PC-3 (cell line): Measurements from ENCODE around the gene RPS6KA2. TPM values are rescaled to one million over a fixed set of nuclear protein-coding genes. Genes with fewer than 3 reads are reported as not detected.

Experiments
- ATAC-seq: fragments of 200-7000 bp; cut with Tn5 transposase; 2 replicates; pipeline ENCODE4 v1.9.1; 2020; ENCODE audit warnings: mild to moderate bottlenecking, moderate library complexity
- BruUV-seq: library from RNA; stranded (reverse); fragments of 400-500 nt; replicated peaks from 2 replicates; lab custom pipeline; 2021; lab: Mats Ljungman, UMichigan
- CTCF ChIA-PET: fragments of 300-600 bp; sonication (Branson Sonifier 250); formaldehyde crosslinking; loops from one replicate; lab custom pipeline; 2022; ENCODE audit warnings: antibody characterized with exemption; lab: Charles Lee
- POLR2A ChIA-PET: fragments of 300-600 bp; sonication (Branson Sonifier 250); formaldehyde crosslinking; loops from one replicate; lab custom pipeline; 2022; ENCODE audit warnings: antibody characterized with exemption; ENCODE audit not compliant: unreplicated experiment; lab: Charles Lee
- DNase-seq: peaks from one replicate; pipeline ENCODE4 v3.0.0-alpha.2; 2015
- H2AFZ ChIP-seq: fragments of 300-600 bp; sonication (generic); 2 replicates; pipeline ENCODE4 v1.6.0; 2016; ENCODE audit warnings: antibody characterized with exemption, low read length
- H3F3A ChIP-seq: fragments of 300-600 bp; sonication (generic); one replicate; pipeline ENCODE4 v1.6.0; 2017; ENCODE audit warnings: antibody characterized with exemption, low read length, control low read depth, mild to moderate bottlenecking; ENCODE audit not compliant: unreplicated experiment
- H3K27ac ChIP-seq: fragments of 300-600 bp; sonication (generic); 2 replicates; pipeline ENCODE4 v1.5.1; 2016; ENCODE audit warnings: mild to moderate bottlenecking, low read length
- H3K27me3 ChIP-seq: fragments of 300-600 bp; sonication (generic); 2 replicates; pipeline ENCODE4 v1.6.1; 2016; ENCODE audit warnings: low read length, mixed read lengths
- H3K36me3 ChIP-seq: fragments of 300-600 bp; sonication (generic); 2 replicates; pipeline ENCODE4 v1.6.1; 2016; ENCODE audit warnings: low read depth, mixed run types, low read length, mixed read lengths
- H3K4me1 ChIP-seq: fragments of 300-600 bp; sonication (generic); 2 replicates; pipeline ENCODE4 v1.5.1; 2016; ENCODE audit warnings: low read length; ENCODE audit not compliant: insufficient read depth
- H3K4me2 ChIP-seq: fragments of 300-600 bp; sonication (generic); 2 replicates; pipeline ENCODE4 v1.6.0; 2016; ENCODE audit warnings: low read length
- H3K4me3 ChIP-seq: fragments of 300-600 bp; sonication (generic); 2 replicates; pipeline ENCODE4 v1.5.1; 2016; ENCODE audit warnings: mild to moderate bottlenecking, low read length, mixed read lengths
- H3K79me2 ChIP-seq: fragments of 300-600 bp; sonication (generic); 2 replicates; pipeline ENCODE4 v1.6.1; 2017; ENCODE audit warnings: low read length, mixed read lengths
- H3K9ac ChIP-seq: fragments of 300-600 bp; sonication (generic); 2 replicates; pipeline ENCODE4 v1.6.0; 2016; ENCODE audit warnings: mild to moderate bottlenecking, low read length
- H3K9me2 ChIP-seq: fragments of 300-600 bp; sonication (generic); replicated peaks from 2 replicates; pipeline ENCODE4 v1.6.1; 2016; ENCODE audit warnings: mixed run types, low read length, mixed read lengths
- H3K9me3 ChIP-seq: fragments of 300-600 bp; sonication (generic); 2 replicates; pipeline ENCODE4 v1.6.1; 2016; ENCODE audit warnings: low read length, mixed read lengths
- H4K20me1 ChIP-seq: fragments of 300-600 bp; sonication (generic); 2 replicates; pipeline ENCODE4 v1.6.1; 2016; ENCODE audit warnings: low read length, mixed read lengths
- CTCF ChIP-seq: fragments of 300-600 bp; sonication (generic); conservative IDR thresholded peaks from 2 replicates; pipeline ENCODE4 v1.5.1; 2017; ENCODE audit warnings: antibody characterized with exemption, low read depth, mild to moderate bottlenecking, low read length
- EZH2 ChIP-seq: fragments of 300-600 bp; sonication (generic); IDR thresholded peaks from one replicate; pipeline ENCODE4 v1.6.1; 2017; ENCODE audit warnings: antibody characterized with exemption, mild to moderate bottlenecking, low read length; ENCODE audit not compliant: unreplicated experiment
- EZH2phosphoT487 ChIP-seq: fragments of 300-600 bp; sonication (generic); IDR thresholded peaks from 2 replicates; pipeline ENCODE4 v1.6.1; 2018; ENCODE audit warnings: mild to moderate bottlenecking, antibody characterized with exemption, low read length, borderline replicate concordance
- intact Hi-C: fragments of 100-400 bp; cut with micrococcal nuclease; formaldehyde crosslinking; loops from 2 replicates; pipeline ENCODE4 v1.9.0; 2023
- total RNA-seq: library from RNA; depleted of rRNA; stranded (reverse); fragments of >200 nt; gene quantifications from 2 replicates; pipeline ENCODE4 v1.2.3, GENCODE V29; 2014

RPS6KA2 gene
- total RNA-seq, 1 experiment from 2014 or later, result 5.1 TPM

GRCh38 chr6:166661327-166662085, 34.5 kb upstream of the RPS6KA2 start:
- ATAC-seq, result no peak
- Histone ChIP-seq H3K27ac (no peak overlapping the region), H3K4me1 (no peaks in the 10 kb centered on the region), H3K4me2 (no peak overlapping the region), H2AFZ (no peak overlapping the region), H3K79me2 (no peaks in the 10 kb centered on the region), H3F3A (no peaks in the 10 kb centered on the region), H3K9me2 (no peaks in the 10 kb centered on the region), H3K27me3 (peaks cover 9% of the 10 kb centered on the region; the same call in 1 of the 2 replicates), H3K9ac (no peak overlapping the region), H3K4me3 (no peak overlapping the region), H3K9me3 (no peaks in the 10 kb centered on the region), H4K20me1 (no peaks in the 10 kb centered on the region), H3K36me3 (no peaks in the 10 kb centered on the region)
- intact Hi-C loops, result no loop called here
- DNase-seq, result no peak
- ChIA-PET CTCF (no interaction called here), POLR2A (no interaction called here)
- no peak for TF ChIP-seq CTCF
- TF ChIP-seq EZH2phosphoT487, result no peak
- no peak for TF ChIP-seq EZH2
- BruUV-seq, result no TSS peak

DNA sequence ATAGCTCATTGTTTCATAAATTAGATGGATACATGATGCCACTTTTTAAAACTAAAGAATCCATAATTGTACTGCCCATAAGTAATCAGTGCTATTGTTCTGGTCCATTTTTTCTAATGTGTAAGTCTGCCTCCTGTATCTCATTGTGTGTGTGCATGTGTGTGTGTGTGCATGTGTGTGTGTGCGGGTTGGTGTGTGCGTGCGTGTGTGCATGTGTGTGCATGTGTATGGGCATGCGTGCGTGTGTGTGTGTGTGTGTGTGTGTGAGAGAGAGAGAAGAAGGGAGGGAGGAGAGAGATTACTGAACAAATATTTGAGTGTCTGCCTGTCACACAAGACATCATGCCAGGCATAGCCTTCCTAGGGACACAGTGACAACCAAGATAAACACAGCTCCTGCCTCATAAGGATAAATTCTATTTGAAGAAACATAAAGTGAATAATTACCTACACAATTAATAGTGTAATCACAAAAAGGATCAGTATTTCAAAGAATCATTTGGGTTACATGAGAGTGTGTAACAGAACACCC, 33.2 kb upstream of the RPS6KA2 start:
- H3K4me1 ChIP-seq, result no peaks in the 10 kb centered on the region
- no peak overlapping the region for H3K9ac ChIP-seq
- DNase-seq (no peak), ATAC-seq (no peak)
- peaks cover 5% of the 10 kb centered on the region; the same call in 1 of the 2 replicates for H3K27me3 ChIP-seq
- no peak overlapping the region for H3K4me2 ChIP-seq
- H3F3A ChIP-seq, result no peaks in the 10 kb centered on the region
- no peak overlapping the region for H2AFZ ChIP-seq
- no peaks in the 10 kb centered on the region for H3K79me2 ChIP-seq
- H3K4me3 ChIP-seq, result no peak overlapping the region
- no peaks in the 10 kb centered on the region for H3K9me2 ChIP-seq
- ChIA-PET CTCF (no interaction called here), POLR2A (no interaction called here)
- H4K20me1 ChIP-seq, result no peaks in the 10 kb centered on the region
- BruUV-seq, result no TSS peak
- intact Hi-C loops, result no loop called here
- H3K36me3 ChIP-seq, result no peaks in the 10 kb centered on the region
- no peak overlapping the region for H3K27ac ChIP-seq
- TF ChIP-seq EZH2phosphoT487, result no peak
- no peak for TF ChIP-seq CTCF
- no peak for TF ChIP-seq EZH2
- H3K9me3 ChIP-seq, result no peaks in the 10 kb centered on the region

DNA sequence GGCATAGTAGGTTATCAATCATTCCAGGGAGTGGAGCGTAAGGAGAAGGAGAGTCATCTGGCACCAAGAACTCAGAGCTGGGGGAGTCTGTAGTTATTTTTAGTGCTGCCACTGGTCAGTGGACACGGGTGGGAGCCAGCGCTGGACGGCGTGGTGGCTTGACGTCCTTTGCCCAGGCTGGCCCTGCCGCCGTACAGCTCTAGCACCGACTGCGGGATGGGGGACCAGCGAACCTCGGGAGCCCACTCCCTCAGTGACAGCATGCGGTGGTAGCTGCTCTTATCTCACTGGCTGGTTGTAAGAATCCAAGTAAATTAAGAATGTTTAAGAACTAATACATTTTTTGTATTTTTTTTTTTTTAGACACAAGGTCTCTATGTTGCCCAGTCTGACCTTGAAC, 32.5 kb upstream of the RPS6KA2 start:
- ChIA-PET POLR2A (no interaction called here), CTCF (no interaction called here)
- Histone ChIP-seq H3K79me2 (no peaks in the 10 kb centered on the region), H3K4me3 (no peak overlapping the region), H3K9me2 (no peaks in the 10 kb centered on the region), H3K9ac (no peak overlapping the region), H3K4me2 (no peak overlapping the region), H3K36me3 (no peaks in the 10 kb centered on the region), H3K9me3 (no peaks in the 10 kb centered on the region), H2AFZ (no peak overlapping the region), H3F3A (no peaks in the 10 kb centered on the region), H4K20me1 (no peaks in the 10 kb centered on the region), H3K4me1 (no peaks in the 10 kb centered on the region), H3K27me3 (peaks cover 5% of the 10 kb centered on the region; the same call in 1 of the 2 replicates), H3K27ac (no peak overlapping the region)
- DNase-seq (no peak), ATAC-seq (no peak)
- TF ChIP-seq EZH2 (no peak), EZH2phosphoT487 (no peak), CTCF (no peak)
- intact Hi-C loops, result no loop called here
- BruUV-seq, result no TSS peak
